ENCODE results near the gene SLC7A7.
A peak's percentile ranks its signal among the peaks of the same experiment; 100 is the strongest.
"Not testable (repeated sequence)": the region's sequence is repeated elsewhere in the genome, so short reads cannot be mapped to it uniquely, and the experiment has no call there.

SLC7A7 gene

DNA sequence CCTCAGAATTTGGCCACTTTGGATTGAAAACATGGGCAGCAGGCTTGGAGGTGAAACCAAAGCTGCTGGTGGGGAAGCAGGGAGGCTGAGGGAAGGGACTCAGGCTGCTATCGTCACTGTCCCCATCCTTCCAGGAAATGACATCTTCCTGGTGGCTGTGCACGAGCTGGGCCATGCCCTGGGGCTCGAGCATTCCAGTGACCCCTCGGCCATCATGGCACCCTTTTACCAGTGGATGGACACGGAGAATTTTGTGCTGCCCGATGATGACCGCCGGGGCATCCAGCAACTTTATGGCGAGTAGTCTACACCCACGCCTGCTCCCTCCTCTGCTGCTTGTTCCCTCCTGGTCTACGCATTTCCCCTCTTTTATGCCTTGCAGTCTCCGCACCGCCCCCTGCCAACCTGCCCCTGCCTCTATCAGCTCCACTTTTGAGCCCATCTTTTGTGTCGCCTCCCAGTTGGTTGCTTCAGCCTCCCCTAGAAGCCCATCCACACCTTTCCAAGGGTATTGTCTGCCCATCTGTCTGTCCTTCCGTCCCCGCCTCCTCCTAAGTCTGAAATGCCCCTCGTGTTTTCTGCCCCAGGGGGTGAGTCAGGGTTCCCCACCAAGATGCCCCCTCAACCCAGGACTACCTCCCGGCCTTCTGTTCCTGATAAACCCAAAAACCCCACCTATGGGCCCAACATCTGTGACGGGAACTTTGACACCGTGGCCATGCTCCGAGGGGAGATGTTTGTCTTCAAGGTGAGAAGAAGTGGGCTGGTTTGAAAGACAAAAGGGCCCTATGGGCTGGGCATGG is 28.1 kb upstream of the SLC7A7 start:
- DNase-seq: no peak

DNA sequence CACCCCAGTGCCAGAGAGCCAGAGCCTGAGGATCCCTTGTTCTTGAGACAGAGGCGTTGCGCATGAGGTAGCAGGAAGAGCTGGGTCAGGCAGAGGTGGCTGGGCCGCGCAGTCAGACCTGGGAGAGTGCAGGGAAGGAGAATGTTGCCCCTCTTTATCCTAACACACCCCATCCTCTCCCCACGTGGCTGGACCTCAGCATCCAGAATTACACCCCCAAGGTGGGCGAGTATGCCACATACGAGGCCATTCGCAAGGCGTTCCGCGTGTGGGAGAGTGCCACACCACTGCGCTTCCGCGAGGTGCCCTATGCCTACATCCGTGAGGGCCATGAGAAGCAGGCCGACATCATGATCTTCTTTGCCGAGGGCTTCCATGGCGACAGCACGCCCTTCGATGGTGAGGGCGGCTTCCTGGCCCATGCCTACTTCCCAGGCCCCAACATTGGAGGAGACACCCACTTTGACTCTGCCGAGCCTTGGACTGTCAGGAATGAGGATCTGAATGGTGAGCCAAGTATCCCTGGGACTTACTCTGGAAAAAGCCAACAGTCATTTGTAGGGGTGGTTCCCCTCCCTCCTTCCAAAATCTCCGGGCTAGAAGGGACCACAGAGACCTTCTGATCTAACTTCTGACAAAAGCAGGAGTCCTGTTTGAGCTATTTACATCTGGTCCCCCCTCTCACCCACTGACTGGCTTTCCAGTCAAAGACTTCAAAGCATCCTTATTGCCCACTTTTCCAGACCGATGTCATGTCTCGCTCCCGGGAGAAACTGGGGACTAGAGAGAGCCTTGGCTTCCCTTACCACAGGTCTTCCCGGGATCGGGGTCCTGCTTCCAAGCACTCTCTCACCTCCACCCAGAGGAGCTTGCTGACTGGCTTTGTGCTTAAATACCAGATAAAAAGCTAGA is 27.2 kb upstream of the SLC7A7 start:
- DNase-seq: no peak

DNA sequence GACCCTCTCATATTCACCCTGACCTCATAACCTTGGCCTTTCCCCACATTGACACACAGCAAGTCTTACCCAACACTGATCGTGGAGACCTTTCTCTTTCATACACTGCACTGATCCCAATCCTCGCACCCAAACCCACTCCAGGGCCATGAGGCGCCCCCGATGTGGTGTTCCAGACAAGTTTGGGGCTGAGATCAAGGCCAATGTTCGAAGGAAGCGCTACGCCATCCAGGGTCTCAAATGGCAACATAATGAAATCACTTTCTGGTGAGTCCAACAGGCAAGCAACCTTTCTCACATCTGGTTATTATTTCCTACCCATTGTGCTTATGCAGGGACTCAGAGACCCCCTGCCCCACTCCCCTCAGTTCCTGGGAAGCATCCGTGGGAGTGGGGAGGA is 26.5 kb upstream of the SLC7A7 start:
- DNase-seq: no peak

DNA sequence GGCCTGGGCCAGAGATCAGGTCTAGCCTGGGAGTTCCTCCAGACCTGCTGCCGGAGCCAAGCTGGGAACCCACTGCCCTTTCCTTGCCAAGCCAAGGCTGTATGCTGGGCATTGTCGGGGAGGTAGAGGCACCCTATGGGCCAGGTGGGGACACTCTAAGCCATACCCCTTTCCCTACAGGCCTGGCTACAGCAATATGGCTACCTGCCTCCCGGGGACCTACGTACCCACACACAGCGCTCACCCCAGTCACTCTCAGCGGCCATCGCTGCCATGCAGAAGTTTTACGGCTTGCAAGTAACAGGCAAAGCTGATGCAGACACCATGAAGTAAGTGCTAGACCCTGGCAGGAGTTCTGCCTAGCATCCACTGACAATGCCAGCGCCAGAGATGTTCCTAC is 26.1 kb upstream of the SLC7A7 start:
- no peak for DNase-seq

DNA sequence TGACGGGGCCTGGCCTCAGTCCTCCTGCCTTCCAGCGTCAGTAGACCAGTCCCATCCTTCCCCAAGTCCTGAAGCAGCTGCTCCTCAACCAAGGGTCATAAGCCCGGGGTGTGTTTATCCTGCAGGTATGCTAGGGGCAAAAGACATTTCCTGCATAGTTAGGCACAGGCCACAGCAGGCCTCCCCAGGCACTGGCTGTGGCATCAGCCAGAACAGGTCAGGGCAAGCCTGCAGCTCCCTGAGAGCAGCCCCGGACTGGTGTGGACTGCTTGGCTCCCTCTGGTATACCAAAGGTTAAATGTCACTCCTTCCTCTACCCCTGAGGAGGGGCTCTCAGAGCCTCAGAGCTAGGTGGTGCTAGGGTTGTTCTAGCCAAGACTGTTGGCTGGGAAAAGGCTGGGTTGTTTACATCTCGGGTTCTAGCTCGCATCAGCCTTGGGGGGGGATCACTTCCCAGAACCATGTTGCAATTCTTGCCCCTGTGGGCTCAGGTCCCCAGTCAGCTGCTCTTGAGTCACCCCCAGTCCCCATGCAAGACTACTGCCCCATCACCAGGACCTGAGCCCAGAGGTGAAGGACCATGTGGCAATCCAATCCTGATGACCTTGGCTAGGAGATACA is 24.0 kb upstream of the SLC7A7 start:
- DNase-seq: no peak

DNA sequence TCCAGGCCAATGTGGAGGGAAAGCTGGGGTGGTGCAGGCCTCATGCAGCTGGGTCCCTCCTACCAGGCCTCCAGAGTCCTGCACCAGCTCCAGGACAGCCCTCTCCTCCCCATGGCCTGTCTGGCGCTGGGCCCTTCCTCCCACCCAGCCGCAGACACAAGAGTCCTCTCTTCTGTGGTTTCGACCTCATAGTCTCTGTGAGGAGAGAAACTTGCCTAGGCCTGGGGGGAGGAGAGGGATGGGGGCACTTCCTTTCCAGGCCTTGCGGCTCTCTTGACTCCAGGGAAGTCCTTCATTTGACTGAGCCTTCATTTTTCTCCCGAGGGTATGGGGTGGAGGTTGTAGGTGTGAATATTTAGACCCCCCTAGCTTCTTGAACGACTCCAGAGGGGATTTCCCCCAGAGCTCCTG is 23.4 kb upstream of the SLC7A7 start:
- no peak for DNase-seq

DNA sequence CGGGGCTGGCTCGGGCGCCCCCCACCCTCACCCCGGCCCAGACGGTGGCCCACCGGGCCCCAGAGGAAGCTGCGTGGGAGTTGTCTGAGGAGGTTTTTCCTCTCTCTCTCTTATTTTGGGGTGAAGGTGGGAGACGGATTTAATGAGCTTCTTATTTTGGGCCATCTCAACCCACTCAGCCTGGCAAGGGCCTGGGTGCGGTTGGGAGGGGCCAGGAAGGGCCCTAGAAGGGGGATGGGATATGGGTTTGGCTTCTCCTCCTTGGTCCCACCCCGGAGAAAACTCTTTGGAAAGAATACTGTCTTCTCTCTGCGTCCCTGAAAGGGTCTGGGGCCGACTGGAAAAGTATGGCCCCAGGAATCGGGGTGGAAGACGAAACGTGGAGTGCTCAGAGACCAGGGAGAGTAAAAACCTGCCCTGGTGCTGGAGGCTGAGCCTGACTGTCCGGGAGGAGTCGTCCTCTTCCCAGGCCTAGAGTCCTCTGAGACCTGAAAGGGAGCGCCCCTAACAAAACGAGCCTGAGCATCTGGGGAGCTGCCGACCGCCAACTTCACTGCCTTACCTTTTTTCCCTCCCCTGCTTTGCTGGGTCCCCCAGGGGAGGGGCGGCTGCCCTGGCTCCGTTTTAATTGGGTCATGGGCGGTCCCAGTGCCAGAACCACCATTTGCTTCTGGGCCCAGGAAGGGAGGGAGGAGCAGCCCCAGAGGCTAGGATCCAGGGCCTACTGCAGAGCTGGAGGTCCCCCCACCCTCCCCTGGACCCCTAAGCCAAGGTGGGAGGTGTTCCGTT is 22.7 kb upstream of the SLC7A7 start:
- DNase-seq: no peak

DNA sequence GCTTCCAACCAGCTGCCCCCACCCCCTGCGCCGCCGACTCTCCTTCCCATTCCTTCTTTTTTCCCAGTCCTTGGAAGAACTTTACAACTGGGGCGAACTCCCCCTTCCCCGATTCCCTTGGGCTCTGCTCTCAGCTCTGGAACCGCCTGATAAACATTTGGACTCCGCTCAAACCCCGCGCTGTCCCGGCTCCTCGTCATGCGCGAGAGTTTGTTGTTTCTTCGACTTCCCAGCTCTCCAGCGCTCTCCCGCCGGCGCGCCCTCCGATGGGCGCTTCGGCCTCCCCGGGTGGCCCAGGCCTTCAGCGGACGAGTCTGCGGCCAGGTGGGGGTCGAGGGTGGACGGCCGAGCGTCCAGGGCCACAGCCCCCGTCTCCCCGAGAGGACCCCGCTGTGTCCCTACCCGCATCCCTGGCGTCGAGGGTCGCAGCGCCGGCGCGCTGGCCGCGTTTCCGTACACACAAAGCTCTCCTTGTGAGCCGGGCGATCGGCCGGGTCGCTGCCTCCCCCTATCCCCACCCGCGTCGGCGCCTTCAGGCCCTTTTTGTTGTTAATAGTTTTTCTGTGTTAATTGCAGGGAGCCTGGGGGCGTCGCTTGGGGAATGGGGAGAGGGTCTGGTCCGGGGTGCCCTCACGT is 22.0 kb upstream of the SLC7A7 start:
- DNase-seq: no peak

DNA sequence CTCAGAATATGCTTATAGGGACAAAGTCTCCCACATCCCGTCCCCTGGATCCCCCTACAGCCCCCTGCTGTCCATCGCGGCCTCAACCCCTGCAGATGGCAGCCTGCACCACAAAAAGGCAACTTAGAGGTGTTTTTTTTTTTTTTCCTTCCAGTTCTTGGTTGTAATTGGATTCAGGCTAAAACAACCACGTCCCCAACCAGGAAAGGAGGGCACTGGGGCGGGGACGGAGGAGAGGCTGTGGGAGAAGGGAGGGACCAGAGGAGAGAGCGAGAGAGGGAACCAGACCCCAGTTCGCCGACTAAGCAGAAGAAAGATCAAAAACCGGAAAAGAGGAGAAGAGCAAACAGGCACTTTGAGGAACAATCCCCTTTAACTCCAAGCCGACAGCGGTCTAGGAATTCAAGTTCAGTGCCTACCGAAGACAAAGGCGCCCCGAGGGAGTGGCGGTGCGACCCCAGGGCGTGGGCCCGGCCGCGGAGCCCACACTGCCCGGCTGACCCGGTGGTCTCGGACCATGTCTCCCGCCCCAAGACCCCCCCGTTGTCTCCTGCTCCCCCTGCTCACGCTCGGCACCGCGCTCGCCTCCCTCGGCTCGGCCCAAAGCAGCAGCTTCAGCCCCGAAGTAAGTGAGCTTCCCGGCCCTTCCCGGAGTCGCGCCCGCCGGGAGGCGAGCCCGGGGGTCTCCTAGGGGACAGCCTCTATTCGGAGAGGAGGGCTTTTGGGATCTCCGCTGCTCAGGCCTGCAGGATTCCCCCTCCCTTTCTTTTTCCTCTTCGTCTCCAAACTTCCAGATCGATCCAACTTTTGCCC is 21.3 kb upstream of the SLC7A7 start, which contains the start of gene MMP14:
TSS of gene MMP14 (plus strand) at position 285 of the 813 bp plus-strand sequence. CDS start at position 518, 233 bp downstream.
- no peak for DNase-seq

DNA sequence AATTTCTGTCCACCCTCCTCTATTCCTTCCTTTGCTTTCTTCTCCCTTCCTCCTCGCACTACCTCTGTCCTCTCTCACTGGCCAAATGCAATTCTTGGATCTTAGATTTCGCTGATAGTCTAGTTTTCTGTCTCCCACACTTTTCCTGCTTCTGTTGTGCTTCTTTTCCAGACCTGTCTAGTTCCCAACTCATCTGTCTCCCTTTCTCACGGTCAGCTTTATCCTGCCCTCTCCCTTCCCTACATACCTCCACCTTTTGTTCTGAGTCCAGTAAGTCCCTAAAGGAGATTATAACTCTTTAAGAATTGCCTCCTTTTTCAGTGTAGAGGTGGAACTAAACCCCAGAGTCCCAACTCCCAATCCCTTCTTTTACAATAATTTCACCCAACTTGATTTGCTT is 20.3 kb upstream of the SLC7A7 start:
- DNase-seq: no peak

DNA sequence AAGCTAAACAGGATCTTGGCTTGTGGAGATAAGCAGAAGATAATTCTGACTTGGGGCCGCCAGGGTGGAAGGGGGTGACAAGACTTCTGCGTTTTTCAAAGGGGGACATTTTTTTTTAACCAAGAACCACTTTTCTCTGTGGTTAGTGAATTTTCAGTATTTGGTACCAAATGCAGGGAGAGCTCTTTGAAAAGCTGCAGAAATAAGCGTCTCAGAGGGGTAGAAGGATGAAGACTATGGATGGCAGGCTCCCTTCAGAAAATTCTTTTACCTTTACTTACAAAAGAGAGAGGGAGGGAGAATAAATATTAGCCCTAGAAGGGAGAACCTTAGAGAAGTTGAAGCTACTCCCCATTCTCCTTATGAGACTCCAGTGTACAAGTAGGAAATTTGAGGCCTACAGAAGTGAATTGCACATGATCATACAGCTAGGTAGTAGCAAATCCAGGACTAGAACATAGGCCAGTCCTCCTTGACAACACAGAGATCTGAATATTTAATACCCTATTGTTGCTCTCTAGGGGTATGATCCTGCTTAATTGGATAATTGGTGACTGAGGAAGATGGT is 15.3 kb upstream of the SLC7A7 start:
- no peak for DNase-seq

DNA sequence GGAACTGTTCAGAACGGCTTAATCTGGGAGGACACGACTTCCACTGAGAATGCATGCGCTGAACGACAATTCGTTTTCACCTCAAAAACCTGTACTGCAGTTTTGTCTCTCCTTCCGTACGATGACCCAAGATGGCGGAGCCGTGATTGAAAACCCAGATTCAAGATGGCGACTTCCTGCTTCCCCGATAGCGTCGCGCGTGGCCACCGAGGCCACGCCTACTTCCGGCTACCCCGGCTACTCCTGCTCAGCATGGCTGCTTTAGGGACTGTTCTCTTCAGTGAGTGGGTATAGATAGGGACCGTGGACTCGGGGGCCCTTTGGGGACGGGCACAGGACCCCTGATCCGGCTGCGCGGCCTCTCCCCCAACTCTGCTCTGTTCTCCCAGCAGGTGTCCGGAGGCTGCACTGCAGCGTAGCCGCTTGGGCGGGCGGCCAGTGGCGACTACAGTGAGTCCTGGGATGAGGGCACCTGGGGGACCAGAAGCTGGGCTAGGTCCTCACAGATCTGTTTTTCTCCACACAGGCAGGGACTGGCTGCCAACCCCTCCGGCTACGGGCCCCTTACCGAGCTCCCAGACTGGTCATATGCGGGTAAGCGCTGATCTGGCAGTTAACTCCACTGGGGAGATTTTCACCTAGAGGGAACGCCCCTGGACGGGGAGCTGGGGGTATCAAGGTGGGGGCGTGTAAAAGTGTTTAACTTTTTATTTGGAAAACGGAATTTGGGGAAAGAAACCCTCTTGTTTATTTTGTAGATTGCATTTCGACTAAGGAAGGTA is 14.6 kb upstream of the SLC7A7 start, which contains the start of gene MRPL52:
TSS of gene MRPL52 (plus strand) at position 227 of the 782 bp plus-strand sequence. CDS start at position 253, 26 bp downstream.
- peak; percentile 86 to 92 for DNase-seq

DNA sequence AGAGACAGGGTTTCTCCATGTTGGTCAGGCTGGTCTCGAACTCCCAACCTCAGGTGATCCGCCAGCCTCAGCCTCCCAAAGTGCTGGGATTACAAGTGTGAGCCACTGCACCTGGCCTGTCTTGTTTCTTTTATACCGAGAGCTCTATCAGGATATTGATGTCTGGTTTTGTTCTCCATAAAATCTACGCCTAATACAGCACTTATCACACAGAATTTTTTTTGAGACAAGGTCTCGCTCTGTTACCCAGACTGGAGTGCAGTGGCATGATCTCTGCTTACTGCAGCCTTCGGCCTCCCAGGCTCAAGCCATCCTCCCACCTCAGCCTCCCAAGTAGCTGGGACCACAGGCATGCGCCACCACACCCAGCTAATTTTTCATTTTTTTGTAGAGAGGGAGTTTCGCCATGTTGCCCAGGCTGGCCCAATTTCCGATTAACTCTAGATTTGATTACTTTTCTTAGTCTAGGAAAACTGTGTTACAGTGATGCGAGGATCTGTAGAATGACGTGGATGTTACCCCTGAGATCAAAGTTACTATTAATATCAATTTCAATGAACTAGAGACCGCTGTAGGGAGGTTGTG is 13.9 kb upstream of the SLC7A7 start:
- DNase-seq: not testable (repeated sequence)

DNA sequence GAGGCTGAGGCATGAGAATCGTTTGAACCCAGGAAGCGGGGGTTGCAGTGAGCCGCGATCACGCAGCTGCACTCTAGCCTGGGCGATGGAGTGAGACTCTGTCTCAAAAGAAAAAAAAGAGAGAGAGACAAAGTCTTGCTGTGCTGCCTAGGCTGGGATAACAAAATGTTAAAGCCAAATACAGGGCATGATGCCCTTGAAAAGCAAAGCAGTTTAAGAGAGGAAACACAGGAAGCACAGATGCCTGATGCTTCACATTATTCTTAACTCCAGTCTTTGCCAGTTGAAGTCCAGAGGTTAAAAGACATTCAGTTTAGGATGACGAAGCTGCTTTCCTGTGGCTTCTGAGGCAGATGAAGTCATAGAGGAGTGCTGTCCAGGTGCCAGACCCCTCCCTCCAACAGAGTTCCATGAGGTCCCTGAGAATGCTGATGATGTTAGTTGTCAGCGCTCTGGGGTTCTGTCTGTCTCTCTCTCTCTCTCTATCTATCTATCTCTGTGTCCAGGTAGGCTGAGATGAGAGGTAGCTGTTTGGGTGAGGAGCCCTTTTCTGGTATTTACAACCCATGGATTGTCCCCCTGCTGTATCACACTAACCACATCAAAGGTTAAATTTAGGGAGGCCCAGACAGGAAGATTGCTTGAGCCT is 9.6 kb upstream of the SLC7A7 start:
- no peak for DNase-seq

DNA sequence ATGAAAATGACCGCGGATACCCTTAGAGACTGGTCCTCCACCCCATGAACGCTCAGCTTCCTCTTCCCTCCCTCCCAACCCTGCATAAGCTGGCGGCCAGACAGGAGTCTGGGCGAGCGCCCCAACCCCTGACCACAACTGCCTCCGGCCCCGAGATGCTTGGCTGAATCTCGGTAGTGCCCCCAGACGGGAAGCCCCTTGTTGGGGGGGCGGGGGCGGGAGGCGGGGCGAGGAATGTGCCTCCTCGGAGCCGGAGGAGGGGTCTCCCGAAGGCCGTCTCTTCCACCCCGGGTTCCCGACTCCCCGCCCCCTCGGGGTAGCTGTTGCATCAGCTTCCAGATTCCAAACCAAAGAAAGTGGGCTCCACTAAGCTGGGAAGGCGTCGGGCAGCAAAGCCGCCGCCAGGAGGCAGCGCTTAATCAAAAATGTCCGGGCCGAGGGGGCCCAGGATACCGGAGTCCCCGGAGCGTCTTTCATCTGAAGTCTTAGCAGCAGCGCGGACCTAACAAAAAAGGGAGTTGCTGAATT is 7.4 kb upstream of the SLC7A7 start:
- DNase-seq: no peak

DNA sequence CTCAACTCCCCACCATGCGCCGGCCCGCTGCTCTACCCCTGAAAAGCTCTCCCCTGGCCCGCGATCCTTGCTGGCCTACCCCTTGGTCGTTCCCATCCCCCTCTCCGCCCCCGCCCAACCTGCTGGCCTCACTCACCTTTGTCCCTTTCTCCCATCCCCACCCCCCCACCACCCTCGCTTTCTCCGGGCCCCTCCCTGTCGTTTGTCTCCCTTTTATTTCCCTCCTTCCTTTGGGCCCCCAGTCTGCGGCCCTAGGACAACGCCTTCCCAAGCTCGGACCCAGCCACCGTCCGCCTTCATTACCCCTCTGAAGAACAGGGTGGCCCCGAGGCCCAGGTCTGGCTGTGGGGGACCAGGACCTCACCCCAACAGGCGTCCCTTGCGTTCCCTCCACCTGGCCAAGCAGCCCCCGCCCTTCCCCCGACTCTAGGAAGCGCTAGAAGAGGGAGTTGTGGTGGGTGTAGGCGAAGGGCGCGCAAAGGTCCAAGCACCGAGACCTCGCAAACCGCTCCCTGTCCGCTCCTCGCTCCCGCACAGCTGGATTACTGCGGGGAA is 6.9 kb upstream of the SLC7A7 start:
- DNase-seq: no peak

DNA sequence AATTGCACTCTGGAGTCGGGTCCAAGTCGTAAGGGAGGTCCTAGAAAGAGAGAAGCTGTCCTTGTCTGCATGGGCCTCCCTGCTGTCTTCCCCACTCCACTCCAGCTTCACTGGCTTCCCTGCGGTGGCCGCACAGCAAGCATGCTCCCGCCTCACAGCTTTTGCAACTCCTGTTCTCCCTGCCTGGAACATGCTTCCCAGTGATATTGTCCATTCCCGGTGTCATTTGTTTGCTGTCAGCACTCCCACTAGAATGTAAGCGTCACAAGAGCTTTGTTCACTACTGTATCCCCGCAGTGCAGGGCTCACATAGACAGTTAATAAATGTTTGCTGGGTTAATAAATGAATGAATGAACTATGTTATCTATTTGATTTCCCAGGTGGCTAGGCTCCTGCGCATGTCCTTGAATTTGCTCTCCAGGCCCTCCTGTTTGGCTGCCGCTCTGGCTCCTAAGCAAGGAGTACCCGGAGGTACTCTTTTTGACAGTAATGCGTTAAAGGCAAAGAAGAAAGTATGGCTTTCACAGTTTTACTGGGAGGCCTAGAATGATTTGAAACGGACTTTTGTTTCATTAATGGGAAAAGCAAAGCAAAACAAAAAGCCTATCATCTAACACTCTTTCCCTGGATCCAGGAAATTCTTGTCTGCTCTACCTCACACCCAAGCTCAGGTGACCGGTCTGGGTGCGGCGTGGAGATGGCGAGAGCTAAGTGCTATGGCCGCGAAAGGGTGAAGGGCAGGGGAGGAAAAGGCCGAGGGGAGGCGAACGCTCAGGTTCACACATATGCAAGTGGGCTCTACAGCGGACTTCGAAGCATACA is 6.2 kb upstream of the SLC7A7 start:
- DNase-seq: peak; percentile 12 to 51
